GM18858 (cell line): ENCODE results near the gene PCDHGB5.

Experiments used
- ATAC-seq: cut with Tn5 transposase; IDR thresholded peaks from one replicate; pipeline ENCODE4 v1.9.1; 2021; ENCODE audit not compliant: unreplicated experiment

PCDHGB5 gene

DNA sequence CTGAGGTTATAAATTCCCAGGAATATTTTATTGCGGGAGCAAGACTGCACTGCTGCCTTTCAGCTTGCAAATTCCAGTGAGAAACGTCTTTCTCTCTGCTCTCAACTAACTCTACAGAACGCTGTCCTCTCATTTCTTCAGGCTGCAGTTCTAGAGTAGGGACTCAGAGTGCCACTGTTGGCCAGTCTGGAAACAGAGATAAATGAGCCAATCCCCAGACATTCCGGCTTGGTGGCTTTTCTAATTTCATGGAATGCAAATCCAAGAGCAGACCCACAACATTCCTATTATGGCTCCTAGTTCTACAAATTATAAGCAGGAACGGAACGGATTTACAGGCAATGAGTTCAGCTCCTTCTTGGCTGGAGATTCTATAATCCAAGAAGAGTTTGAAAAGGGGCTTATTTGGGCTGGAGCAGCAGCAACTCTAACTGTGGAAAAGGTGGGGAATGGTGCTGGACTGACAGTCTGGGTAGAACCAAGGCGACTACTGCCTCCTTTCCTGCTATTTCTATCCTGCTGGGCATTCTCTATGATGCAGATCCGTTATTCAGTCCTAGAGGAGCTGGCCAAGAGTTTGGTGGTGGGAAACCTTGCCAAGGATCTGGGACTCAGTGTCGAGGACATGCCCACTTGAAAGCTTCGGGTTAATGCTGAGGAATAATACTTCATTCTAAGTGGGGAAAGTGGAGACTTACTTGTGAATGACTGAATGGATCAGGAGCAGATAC is 41.8 kb downstream of the PCDHGB5 start:
- no peak for ATAC-seq

DNA sequence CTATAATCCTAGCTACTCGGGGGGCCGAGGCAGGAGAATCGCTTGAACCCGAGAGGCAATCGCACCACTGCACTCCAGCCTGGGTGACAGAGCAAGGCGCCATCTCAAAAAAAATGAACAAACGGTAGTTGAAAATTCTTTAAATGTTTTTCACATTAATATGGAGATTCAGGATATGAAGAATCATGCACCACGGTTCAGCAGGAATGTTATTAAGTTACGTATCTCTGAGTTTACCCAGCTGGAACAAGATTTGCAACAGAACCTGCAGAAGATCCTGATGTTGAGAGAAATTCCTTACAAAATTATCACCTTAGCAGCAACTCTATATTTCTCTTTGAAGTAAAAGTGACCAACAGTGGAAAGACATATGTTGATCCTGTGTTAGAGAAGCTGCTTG is 42.6 kb downstream of the PCDHGB5 start:
- no peak for ATAC-seq

DNA sequence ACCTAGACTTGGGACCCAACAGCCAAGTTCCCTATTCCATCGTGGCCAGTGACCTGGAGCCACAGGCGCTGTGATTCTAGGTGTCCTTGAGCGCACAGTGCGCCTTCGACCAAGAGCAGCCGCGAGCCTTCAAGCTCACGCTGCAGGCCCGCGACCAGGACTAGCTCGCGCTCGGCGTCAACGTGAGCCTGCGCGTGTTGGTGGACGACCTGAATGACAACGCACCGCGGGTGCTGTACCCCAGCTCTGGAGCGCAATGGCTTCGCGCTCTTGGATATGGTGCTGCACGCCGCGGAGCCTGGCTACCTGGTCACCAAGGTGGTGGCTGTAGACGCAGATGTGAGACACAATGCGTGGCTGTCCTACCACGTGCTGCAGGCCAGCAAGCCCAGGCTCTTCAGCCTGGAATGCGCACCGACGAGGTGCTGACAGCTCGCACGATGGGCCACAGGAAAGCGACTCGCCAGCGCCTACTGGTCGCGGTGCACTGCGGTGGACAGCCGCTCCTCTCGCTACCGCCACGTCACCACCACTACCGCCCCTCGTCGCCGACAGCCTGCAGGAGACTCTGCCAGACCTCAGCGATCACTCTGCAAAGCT is 43.9 kb downstream of the PCDHGB5 start:
- ATAC-seq, result no peak
